HG03175 (cell line): ENCODE data around the gene SHPK.

Source experiments
- ATAC-seq: cut with Tn5 transposase; IDR thresholded peaks from one replicate; pipeline ENCODE4 v1.9.1; 2021; ENCODE audit warnings: mild to moderate bottlenecking, moderate library complexity; ENCODE audit not compliant: unreplicated experiment

SHPK gene

GRCh38 chr17:3630781-3631180, 5.3 kb downstream of the SHPK start:
- ATAC-seq: no peak

- ATAC-seq: no peak
Observed at GRCh38 chr17:3627769-3628167, 8.3 kb downstream of the SHPK start.

- ATAC-seq: no peak
Observed at GRCh38 chr17:3626831-3627768, 8.9 kb downstream of the SHPK start.

GRCh38 chr17:3622977-3623594, 13.0 kb downstream of the SHPK start:
- ATAC-seq: no peak

GRCh38 chr17:3621146-3621720, 14.8 kb downstream of the SHPK start:
- no peak for ATAC-seq

GRCh38 chr17:3615160-3615870, 20.7 kb downstream of the SHPK start:
- ATAC-seq: no peak

GRCh38 chr17:3613124-3613523, 22.9 kb downstream of the SHPK start:
- ATAC-seq: no peak

GRCh38 chr17:3610523-3610922, 25.5 kb downstream of the SHPK start:
- ATAC-seq: no peak

GRCh38 chr17:3609689-3610088, 26.4 kb downstream of the SHPK start:
- ATAC-seq: no peak

GRCh38 chr17:3603870-3604259, 32.2 kb downstream of the SHPK start:
- no peak for ATAC-seq

- ATAC-seq: no peak
Observed at GRCh38 chr17:3603119-3603869, 32.8 kb downstream of the SHPK start.

- no peak for ATAC-seq
Observed at GRCh38 chr17:3602499-3602898, 33.6 kb downstream of the SHPK start.

- ATAC-seq: no peak
Observed at GRCh38 chr17:3600529-3601205, 35.4 kb downstream of the SHPK start.

- no peak for ATAC-seq
Observed at GRCh38 chr17:3598078-3598477, 38.0 kb downstream of the SHPK start.

GRCh38 chr17:3596804-3597464, 39.1 kb downstream of the SHPK start:
- no peak for ATAC-seq

GRCh38 chr17:3594976-3595375, 41.1 kb downstream of the SHPK start:
- ATAC-seq: no peak

GRCh38 chr17:3594051-3594800, 41.8 kb downstream of the SHPK start:
- no peak for ATAC-seq

GRCh38 chr17:3593384-3593783, 42.7 kb downstream of the SHPK start:
- no peak for ATAC-seq
